MM.1S (cell line): Measurements from ENCODE around the gene HOXB3.

Experiments
- CTCF ChIP-seq: fragments of 300-600 bp; sonication (generic); IDR thresholded peaks from 2 replicates; pipeline ENCODE4 v1.5.1; 2016; ENCODE audit warnings: antibody characterized with exemption, low read length, mixed read lengths
- EZH2 ChIP-seq: fragments of 300-600 bp; sonication (generic); optimal IDR thresholded peaks from 2 replicates; pipeline ENCODE3; 2017; ENCODE audit warnings: low read depth, mild to moderate bottlenecking, antibody characterized with exemption, low read length, mixed read lengths

- no peak for TF ChIP-seq CTCF
- TF ChIP-seq EZH2: no peak
These were observed 19.0 kb upstream of the HOXB3 start for GRCh38 chr17:48609033-48609432.
